T-helper 1 cell treated with Interleukin-12 subunit alpha and Interleukin-12 subunit beta and Interleukin-4 antibody, amounts not matched to agents 30 μg/mL and 1 μg/mL, for 36 hours (primary cell): Measurements from ENCODE around the gene PTPN11.
"Not testable (repeated sequence)": the region's sequence is repeated elsewhere in the genome, so short reads cannot be mapped to it uniquely, and the experiment has no call there.

Experiments used
- H3K27ac Mint-ChIP-seq: one replicate; pipeline ENCODE4 v1.8.0; 2021; ENCODE audit warnings: mild to moderate bottlenecking, mixed read lengths
- H3K27me3 Mint-ChIP-seq: one replicate; pipeline ENCODE4 v1.8.0; 2021; ENCODE audit warnings: low read depth, mixed read lengths
- H3K36me3 Mint-ChIP-seq: one replicate; pipeline ENCODE4 v1.8.0; 2021; ENCODE audit warnings: low read depth, mixed read lengths
- H3K4me1 Mint-ChIP-seq: one replicate; pipeline ENCODE4 v1.8.0; 2021; ENCODE audit warnings: low read depth, mixed read lengths
- H3K4me3 Mint-ChIP-seq: one replicate; pipeline ENCODE4 v1.8.0; 2021; ENCODE audit warnings: mild to moderate bottlenecking, moderate library complexity, mixed read lengths
- H3K9me3 Mint-ChIP-seq: one replicate; pipeline ENCODE4 v1.8.0; 2021; ENCODE audit warnings: mixed read lengths

Gene PTPN11

GRCh38 chr12:112422531-112422930 lies 3.8 kb downstream of the PTPN11 start:
- Mint-ChIP-seq H3K4me1 (peaks cover 30% of the 10 kb centered on the region), H3K9me3 (no peaks in the 10 kb centered on the region), H3K4me3 (no peak overlapping the region), H3K36me3 (peaks cover 6% of the 10 kb centered on the region), H3K27ac (no peak overlapping the region), H3K27me3 (no peaks in the 10 kb centered on the region)

- Mint-ChIP-seq H3K4me3 (no peak overlapping the region), H3K27ac (no peak overlapping the region), H3K4me1 (peaks cover 30% of the 10 kb centered on the region), H3K9me3 (no peaks in the 10 kb centered on the region), H3K27me3 (no peaks in the 10 kb centered on the region), H3K36me3 (peaks cover 6% of the 10 kb centered on the region)
Observed at GRCh38 chr12:112424126-112424525, 5.4 kb downstream of the PTPN11 start.

GRCh38 chr12:112425582-112426382 lies 7.0 kb downstream of the PTPN11 start:
- Mint-ChIP-seq H3K27me3 (no peaks in the 10 kb centered on the region), H3K4me3 (no peak overlapping the region), H3K27ac (no peak overlapping the region), H3K36me3 (peaks cover 2% of the 10 kb centered on the region), H3K9me3 (no peaks in the 10 kb centered on the region), H3K4me1 (peaks cover 21% of the 10 kb centered on the region)

GRCh38 chr12:112427760-112428159 lies 9.0 kb downstream of the PTPN11 start:
- no peaks in the 10 kb centered on the region for H3K9me3 Mint-ChIP-seq
- H3K27me3 Mint-ChIP-seq: no peaks in the 10 kb centered on the region
- H3K4me1 Mint-ChIP-seq: peaks cover 22% of the 10 kb centered on the region
- H3K4me3 Mint-ChIP-seq: no peak overlapping the region
- no peak overlapping the region for H3K27ac Mint-ChIP-seq
- peaks cover 8% of the 10 kb centered on the region for H3K36me3 Mint-ChIP-seq

- Mint-ChIP-seq H3K4me3 (no peak overlapping the region), H3K9me3 (no peaks in the 10 kb centered on the region), H3K4me1 (peaks cover 15% of the 10 kb centered on the region), H3K27ac (no peak overlapping the region), H3K27me3 (no peaks in the 10 kb centered on the region), H3K36me3 (peaks cover 8% of the 10 kb centered on the region)
Observed at GRCh38 chr12:112430929-112431328, 12.2 kb downstream of the PTPN11 start.

GRCh38 chr12:112431965-112432364 lies 13.2 kb downstream of the PTPN11 start:
- H3K27me3 Mint-ChIP-seq: no peaks in the 10 kb centered on the region
- peaks cover 8% of the 10 kb centered on the region for H3K36me3 Mint-ChIP-seq
- no peak overlapping the region for H3K4me3 Mint-ChIP-seq
- H3K27ac Mint-ChIP-seq: no peak overlapping the region
- H3K4me1 Mint-ChIP-seq: peaks cover 15% of the 10 kb centered on the region
- H3K9me3 Mint-ChIP-seq: no peaks in the 10 kb centered on the region

- Mint-ChIP-seq H3K4me3 (no peak overlapping the region), H3K27ac (no peak overlapping the region), H3K9me3 (no peaks in the 10 kb centered on the region), H3K27me3 (no peaks in the 10 kb centered on the region), H3K36me3 (peaks cover 8% of the 10 kb centered on the region), H3K4me1 (peaks cover 21% of the 10 kb centered on the region)
Observed at GRCh38 chr12:112433551-112433950, 14.8 kb downstream of the PTPN11 start.

GRCh38 chr12:112438645-112439044 lies 19.9 kb downstream of the PTPN11 start:
- not testable (repeated sequence) for H3K27ac Mint-ChIP-seq, H3K27me3 Mint-ChIP-seq, H3K4me1 Mint-ChIP-seq, H3K9me3 Mint-ChIP-seq, H3K4me3 Mint-ChIP-seq, H3K36me3 Mint-ChIP-seq

GRCh38 chr12:112439769-112440168 lies 21.0 kb downstream of the PTPN11 start:
- Mint-ChIP-seq H3K27ac (no peak overlapping the region), H3K4me3 (no peak overlapping the region), H3K36me3 (peaks cover 2% of the 10 kb centered on the region), H3K9me3 (no peaks in the 10 kb centered on the region), H3K4me1 (peaks cover 8% of the 10 kb centered on the region), H3K27me3 (no peaks in the 10 kb centered on the region)

GRCh38 chr12:112440653-112441052 lies 21.9 kb downstream of the PTPN11 start:
- not testable (repeated sequence) for H3K9me3 Mint-ChIP-seq, H3K27me3 Mint-ChIP-seq, H3K4me3 Mint-ChIP-seq, H3K4me1 Mint-ChIP-seq, H3K27ac Mint-ChIP-seq, H3K36me3 Mint-ChIP-seq

GRCh38 chr12:112443916-112444315 lies 25.2 kb downstream of the PTPN11 start:
- no peak overlapping the region for H3K27ac Mint-ChIP-seq
- H3K27me3 Mint-ChIP-seq: no peaks in the 10 kb centered on the region
- H3K4me3 Mint-ChIP-seq: no peak overlapping the region
- peaks cover 18% of the 10 kb centered on the region for H3K4me1 Mint-ChIP-seq
- H3K9me3 Mint-ChIP-seq: no peaks in the 10 kb centered on the region
- H3K36me3 Mint-ChIP-seq: peaks cover 12% of the 10 kb centered on the region

GRCh38 chr12:112446008-112446725 lies 27.4 kb downstream of the PTPN11 start:
- Mint-ChIP-seq H3K4me1 (peaks cover 18% of the 10 kb centered on the region), H3K4me3 (no peak overlapping the region), H3K27me3 (no peaks in the 10 kb centered on the region), H3K27ac (no peak overlapping the region), H3K9me3 (no peaks in the 10 kb centered on the region), H3K36me3 (peaks cover 18% of the 10 kb centered on the region)

GRCh38 chr12:112447106-112447505 lies 28.4 kb downstream of the PTPN11 start:
- H3K36me3 Mint-ChIP-seq: peaks cover 20% of the 10 kb centered on the region
- H3K9me3 Mint-ChIP-seq: no peaks in the 10 kb centered on the region
- peak overlapping the region; percentile 26 for H3K27ac Mint-ChIP-seq
- no peaks in the 10 kb centered on the region for H3K27me3 Mint-ChIP-seq
- H3K4me3 Mint-ChIP-seq: no peak overlapping the region
- peaks cover 18% of the 10 kb centered on the region for H3K4me1 Mint-ChIP-seq

GRCh38 chr12:112448165-112448564 lies 29.4 kb downstream of the PTPN11 start:
- not testable (repeated sequence) for H3K4me3 Mint-ChIP-seq, H3K9me3 Mint-ChIP-seq, H3K27ac Mint-ChIP-seq, H3K27me3 Mint-ChIP-seq
- H3K36me3 Mint-ChIP-seq: peaks cover 21% of the 10 kb centered on the region
- peaks cover 18% of the 10 kb centered on the region for H3K4me1 Mint-ChIP-seq

- Mint-ChIP-seq H3K9me3 (no peaks in the 10 kb centered on the region), H3K4me1 (peaks cover 15% of the 10 kb centered on the region), H3K4me3 (no peak overlapping the region), H3K27me3 (no peaks in the 10 kb centered on the region), H3K27ac (no peak overlapping the region), H3K36me3 (peaks cover 27% of the 10 kb centered on the region)
Observed at GRCh38 chr12:112450725-112451124, 32.0 kb downstream of the PTPN11 start.
